Stimulated activated CD8-positive, alpha-beta memory T cell treated with anti-CD3 and anti-CD28 coated beads, Interleukin-7, amount 100 ng/mL, for 48 hours (primary cell): ENCODE results near the gene ELANE.
"Not testable (repeated sequence)": the region's sequence is repeated elsewhere in the genome, so short reads cannot be mapped to it uniquely, and the experiment has no call there.

Experiments
- DNase-seq, 2 donors: peaks; one replicate each; pipeline ENCODE4 v3.0.0-alpha.2; 2020; ENCODE audit warnings: low read depth in 1 of 2; ENCODE audit errors: extremely low read depth in 1 of 2

Gene ELANE

GRCh38 chr19:891421-892200 is 39.5 kb downstream of the ELANE start:
- not testable (repeated sequence) for DNase-seq

GRCh38 chr19:892243-892893 is 40.3 kb downstream of the ELANE start:
- DNase-seq, result no peak

GRCh38 chr19:892894-893689 is 41.0 kb downstream of the ELANE start, which contains the start of the genes MED16 and RNU6-9:
Gene MED16 (minus strand): TSS chr19:893187. CDS start chr19:891131, 2,056 bp downstream.
Gene RNU6-9 (plus strand): TSS chr19:893484.
- peak; percentile 70 to 81 for DNase-seq

GRCh38 chr19:896434-896833 is 44.3 kb downstream of the ELANE start:
- DNase-seq, result no peak

GRCh38 chr19:896999-897398 is 44.9 kb downstream of the ELANE start:
- no peak for DNase-seq

GRCh38 chr19:897442-898039 is 45.4 kb downstream of the ELANE start:
- no peak for DNase-seq

- no peak for DNase-seq
Measured at GRCh38 chr19:898663-899062, 46.6 kb downstream of the ELANE start.

- DNase-seq, result no peak
Measured at GRCh38 chr19:899336-900042, 47.4 kb downstream of the ELANE start.

GRCh38 chr19:900043-900301 is 47.9 kb downstream of the ELANE start:
- no peak for DNase-seq

GRCh38 chr19:900302-901111 is 48.4 kb downstream of the ELANE start:
- DNase-seq, result no peak

GRCh38 chr19:901216-902092 is 49.4 kb downstream of the ELANE start:
- DNase-seq, result no peak

- no peak for DNase-seq
Measured at GRCh38 chr19:902093-902370, 49.9 kb downstream of the ELANE start.

GRCh38 chr19:902446-903226 is 50.5 kb downstream of the ELANE start:
- DNase-seq, result no peak

GRCh38 chr19:903266-903797 is 51.2 kb downstream of the ELANE start:
- DNase-seq, result no peak

- no peak for DNase-seq
Measured at GRCh38 chr19:904545-904944, 52.4 kb downstream of the ELANE start.
